WERI-Rb-1 (cell line): ENCODE data around the gene CDKN2B-AS1.
A peak's percentile ranks its signal among the peaks of the same experiment; 100 is the strongest.

ENCODE experiments used
- DNase-seq: peaks from one replicate; pipeline ENCODE4 v3.0.0-alpha.2; 2020
- H3K27ac ChIP-seq: fragments of 250-450 bp; sonication (Bioruptor Pico); 2 replicates; pipeline ENCODE4 v1.5.1; 2020; ENCODE audit warnings: mild to moderate bottlenecking, moderate library complexity
- H3K27me3 ChIP-seq: fragments of 250-450 bp; sonication (Bioruptor Pico); 2 replicates; pipeline ENCODE4 v1.5.1; 2021; ENCODE audit warnings: mild to moderate bottlenecking, low read depth, moderate library complexity; ENCODE audit not compliant: insufficient read depth, severe bottlenecking
- H3K36me3 ChIP-seq: fragments of 250-450 bp; sonication (Bioruptor Pico); 2 replicates; pipeline ENCODE4 v1.5.1; 2020; ENCODE audit warnings: mild to moderate bottlenecking, moderate library complexity
- H3K4me3 ChIP-seq: 2 replicates; pipeline ENCODE4 v1.5.1; 2011; ENCODE audit warnings: low read depth, mild to moderate bottlenecking, control low read depth, low read length
- H3K9me3 ChIP-seq: fragments of 250-450 bp; sonication (Bioruptor Pico); 2 replicates; pipeline ENCODE4 v1.5.1; 2021; ENCODE audit warnings: mild to moderate bottlenecking, moderate library complexity; ENCODE audit not compliant: severe bottlenecking
- TF ChIP-seq, protein P1 (sequence below): IDR thresholded peaks from 2 replicates; pipeline ENCODE4 v1.5.1; 2011; ENCODE audit warnings: low read depth, mild to moderate bottlenecking, control low read depth, inconsistent platforms, low read length

The CDKN2B-AS1 gene

DNA sequence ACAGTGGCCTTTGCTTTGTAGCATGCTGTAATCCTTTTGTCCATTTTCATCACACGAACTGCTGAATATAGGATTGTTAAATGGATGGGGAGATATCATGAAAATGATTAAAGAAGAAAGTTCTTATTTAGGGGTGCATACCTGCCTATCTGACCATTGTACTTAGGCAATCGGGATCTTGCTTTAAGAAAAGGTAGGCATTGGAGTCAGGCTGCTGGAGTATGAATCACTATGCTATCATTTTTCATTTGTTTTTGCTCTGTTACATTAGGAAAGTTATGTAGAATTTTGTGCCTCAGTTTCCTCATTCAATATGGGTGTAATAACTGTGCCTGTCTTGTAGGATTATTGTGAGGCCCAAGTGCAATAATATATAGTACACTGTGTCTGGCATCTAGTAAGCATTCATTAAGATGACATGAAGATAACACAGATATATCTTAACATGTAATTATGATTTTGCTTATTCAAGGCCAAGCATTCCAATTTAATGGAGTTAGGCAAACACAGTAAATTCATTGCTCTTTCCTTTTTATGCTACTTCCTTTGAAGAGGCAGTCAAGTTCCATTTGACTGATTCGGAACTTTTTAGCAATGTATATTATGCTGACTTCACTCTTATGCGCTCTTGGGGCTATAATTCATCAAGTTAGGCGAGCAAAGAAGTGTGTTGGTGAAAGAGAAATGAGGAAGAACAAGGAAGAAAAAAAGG, 124.4 kb downstream of the CDKN2B-AS1 start:
- Histone ChIP-seq H3K27ac (no peak overlapping the region), H3K4me3 (no peak overlapping the region), H3K9me3 (peaks cover 2% of the 10 kb centered on the region), H3K27me3 (no peaks in the 10 kb centered on the region), H3K36me3 (no peaks in the 10 kb centered on the region)
- no peak for DNase-seq
- TF ChIP-seq, protein P1, sequence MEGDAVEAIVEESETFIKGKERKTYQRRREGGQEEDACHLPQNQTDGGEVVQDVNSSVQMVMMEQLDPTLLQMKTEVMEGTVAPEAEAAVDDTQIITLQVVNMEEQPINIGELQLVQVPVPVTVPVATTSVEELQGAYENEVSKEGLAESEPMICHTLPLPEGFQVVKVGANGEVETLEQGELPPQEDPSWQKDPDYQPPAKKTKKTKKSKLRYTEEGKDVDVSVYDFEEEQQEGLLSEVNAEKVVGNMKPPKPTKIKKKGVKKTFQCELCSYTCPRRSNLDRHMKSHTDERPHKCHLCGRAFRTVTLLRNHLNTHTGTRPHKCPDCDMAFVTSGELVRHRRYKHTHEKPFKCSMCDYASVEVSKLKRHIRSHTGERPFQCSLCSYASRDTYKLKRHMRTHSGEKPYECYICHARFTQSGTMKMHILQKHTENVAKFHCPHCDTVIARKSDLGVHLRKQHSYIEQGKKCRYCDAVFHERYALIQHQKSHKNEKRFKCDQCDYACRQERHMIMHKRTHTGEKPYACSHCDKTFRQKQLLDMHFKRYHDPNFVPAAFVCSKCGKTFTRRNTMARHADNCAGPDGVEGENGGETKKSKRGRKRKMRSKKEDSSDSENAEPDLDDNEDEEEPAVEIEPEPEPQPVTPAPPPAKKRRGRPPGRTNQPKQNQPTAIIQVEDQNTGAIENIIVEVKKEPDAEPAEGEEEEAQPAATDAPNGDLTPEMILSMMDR: no peak

DNA sequence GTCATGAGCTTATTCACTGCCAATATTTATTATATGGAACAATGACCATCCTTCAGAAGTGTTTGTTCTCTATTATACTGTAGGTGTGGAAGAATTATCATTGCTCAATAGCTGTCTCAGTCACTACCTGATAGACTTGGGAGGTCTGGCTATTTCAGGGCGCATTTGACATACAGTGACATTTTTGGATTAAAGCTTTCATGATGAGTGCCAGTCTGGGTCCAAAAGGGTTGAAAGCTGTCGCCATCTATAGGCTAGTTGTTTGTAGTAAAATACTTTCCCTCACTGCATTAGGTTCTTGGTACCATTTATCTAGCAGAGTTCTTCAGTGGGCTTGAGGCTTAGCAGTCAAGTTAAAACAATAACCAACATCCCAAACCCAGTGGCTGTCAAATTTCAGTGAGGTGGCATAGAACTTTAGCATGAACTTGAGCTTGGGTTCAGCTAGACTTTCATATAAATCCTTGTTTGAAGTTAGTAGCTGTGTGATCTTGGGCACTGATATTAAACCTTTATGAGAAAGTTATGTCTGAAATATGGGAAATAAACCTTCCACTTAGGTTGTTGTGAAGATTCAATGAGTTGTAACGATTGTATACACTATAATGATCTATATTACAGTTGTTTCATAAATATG, 125.0 kb downstream of the CDKN2B-AS1 start:
- TF ChIP-seq, protein P1: peak; percentile 67
- no peak overlapping the region for H3K27ac ChIP-seq
- H3K4me3 ChIP-seq: no peak overlapping the region
- peak; percentile 11 for DNase-seq
- H3K36me3 ChIP-seq: no peaks in the 10 kb centered on the region
- H3K27me3 ChIP-seq: no peaks in the 10 kb centered on the region
- H3K9me3 ChIP-seq: peaks cover 2% of the 10 kb centered on the region

DNA sequence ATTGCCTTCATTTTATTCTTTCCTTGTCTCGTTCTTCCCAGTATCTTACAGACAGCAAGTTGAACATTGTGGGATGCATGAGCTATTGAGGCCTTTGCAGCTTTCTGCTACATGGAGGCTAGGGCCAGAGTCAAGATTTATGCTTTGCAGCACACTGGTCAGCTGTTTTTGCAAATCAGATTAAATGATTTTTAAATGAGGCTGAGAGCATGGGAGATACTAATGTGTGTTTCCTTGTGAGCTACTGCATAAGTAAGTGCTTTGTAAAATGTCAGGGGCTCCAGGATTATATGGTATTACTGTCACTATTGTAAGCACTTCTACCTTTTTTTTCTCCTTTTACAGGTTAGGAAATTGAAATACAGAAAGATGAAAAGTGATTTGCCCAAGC, 125.6 kb downstream of the CDKN2B-AS1 start:
- H3K9me3 ChIP-seq: peaks cover 2% of the 10 kb centered on the region
- no peak overlapping the region for H3K27ac ChIP-seq
- no peak for DNase-seq
- H3K27me3 ChIP-seq: no peaks in the 10 kb centered on the region
- TF ChIP-seq, protein P1: no peak
- H3K36me3 ChIP-seq: no peaks in the 10 kb centered on the region
- H3K4me3 ChIP-seq: no peak overlapping the region

DNA sequence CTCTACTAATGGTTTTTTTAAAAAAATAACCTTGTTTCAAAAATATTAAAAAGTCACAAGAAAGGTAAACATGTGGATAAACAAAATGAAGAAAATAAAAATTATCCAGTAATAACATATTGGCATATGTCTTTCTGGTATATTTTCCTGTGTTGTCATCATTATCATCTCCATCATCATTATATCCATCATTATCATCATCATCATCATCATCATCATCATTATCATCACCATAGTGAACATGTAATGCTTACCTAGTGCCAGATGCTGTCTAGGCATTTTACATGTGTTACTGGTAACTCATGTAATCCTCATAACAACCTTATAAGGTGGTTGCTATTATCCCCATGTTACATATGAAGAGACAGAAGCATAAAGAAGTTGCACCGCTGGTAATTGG, 126.0 kb downstream of the CDKN2B-AS1 start:
- TF ChIP-seq, protein P1: no peak
- DNase-seq: no peak
- no peak overlapping the region for H3K4me3 ChIP-seq
- no peaks in the 10 kb centered on the region for H3K27me3 ChIP-seq
- no peaks in the 10 kb centered on the region for H3K36me3 ChIP-seq
- peaks cover 2% of the 10 kb centered on the region for H3K9me3 ChIP-seq
- no peak overlapping the region for H3K27ac ChIP-seq

DNA sequence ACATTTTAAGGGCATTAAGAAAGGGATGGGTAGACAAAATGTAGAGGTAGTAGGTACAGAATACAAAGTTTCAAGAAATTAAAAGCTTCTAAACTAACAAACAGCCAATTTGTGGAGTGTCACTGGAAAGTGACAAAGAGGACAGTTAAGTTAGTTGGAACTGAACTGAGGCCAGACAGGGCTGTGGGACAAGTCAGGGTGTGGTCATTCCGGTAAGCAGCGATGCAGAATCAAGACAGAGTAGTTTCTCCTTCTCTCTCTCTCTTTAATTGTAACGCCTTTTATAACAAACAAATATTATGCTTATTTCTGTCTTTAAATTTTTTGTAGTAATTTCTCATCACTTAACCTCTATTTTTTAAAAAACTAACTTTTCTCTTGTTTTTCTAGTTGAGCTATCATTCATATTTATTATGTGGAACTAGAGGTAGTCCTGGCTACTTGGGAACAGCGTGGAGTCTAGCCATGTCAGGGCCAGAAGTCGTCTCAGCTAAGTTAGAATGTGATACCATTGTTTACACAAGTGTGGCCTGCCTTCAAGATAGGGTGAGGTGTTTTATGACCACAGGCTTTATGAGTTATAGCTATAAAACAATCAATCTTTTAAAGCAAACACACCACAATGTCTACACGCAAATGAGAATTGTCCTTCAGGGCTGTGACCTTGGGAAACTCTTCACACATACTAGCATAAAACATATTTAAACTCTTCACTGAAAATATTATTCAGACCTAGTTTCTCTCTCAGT, 129.8 kb downstream of the CDKN2B-AS1 start:
- no peak overlapping the region for H3K27ac ChIP-seq
- H3K36me3 ChIP-seq: no peaks in the 10 kb centered on the region
- TF ChIP-seq, protein P1: no peak
- no peak overlapping the region for H3K4me3 ChIP-seq
- peaks cover 2% of the 10 kb centered on the region for H3K9me3 ChIP-seq
- DNase-seq: no peak
- no peaks in the 10 kb centered on the region for H3K27me3 ChIP-seq
